HEK293 (cell line): ENCODE data around the gene CEMIP2.

Experiments
- CTCF ChIA-PET: fragments of 350-600 bp; formaldehyde crosslinking; extraction: SDS; loops from one replicate; lab custom pipeline; 2021; ENCODE audit warnings: antibody characterized with exemption; lab: Yijun Ruan, JAX
- POLR2A ChIA-PET: fragments of 300-600 bp; formaldehyde crosslinking; extraction: SDS; loops from one replicate; lab custom pipeline; 2020; ENCODE audit warnings: antibody characterized with exemption, inconsistent platforms; lab: Yijun Ruan, JAX
- H3K27ac ChIP-seq: fragments of 200-500 bp; sonication (Bioruptor generic); 2 replicates; pipeline ENCODE4 v1.5.1; 2014; ENCODE audit warnings: low read depth, low read length, control low read depth, inconsistent platforms; ENCODE audit errors: extremely low read depth
- H3K36me3 ChIP-seq, 2 experiments: fragments of 200-500 bp in 1 of 2; sonication (Bioruptor generic) in 1 of 2; 1 replicate in 1 of 2; 2 replicates in 1 of 2; pipeline ENCODE4 v1.5.1; 2014 to 2017; ENCODE audit warnings: inconsistent platforms in 2 of 2, low read length in 2 of 2; ENCODE audit not compliant: control insufficient read depth in 2 of 2, insufficient read depth in 1 of 2
- H3K4me1 ChIP-seq: fragments of 200-500 bp; sonication (Bioruptor generic); 2 replicates; pipeline ENCODE4 v1.5.1; 2014; ENCODE audit warnings: mild to moderate bottlenecking, low read length, inconsistent platforms; ENCODE audit not compliant: control insufficient read depth, insufficient read depth
- H3K4me3 ChIP-seq: 2 replicates; pipeline ENCODE4 v1.5.1; 2011; ENCODE audit warnings: low read depth, mild to moderate bottlenecking, control low read depth, low read length, moderate library complexity
- H3K9me3 ChIP-seq: fragments of 200-500 bp; sonication (Bioruptor generic); 2 replicates; pipeline ENCODE4 v1.5.1; 2014; ENCODE audit warnings: low read depth, low read length, inconsistent platforms; ENCODE audit not compliant: control insufficient read depth, insufficient read depth
- BCL11B ChIP-seq: fragments of 450-650 bp; formaldehyde crosslinking; IDR thresholded peaks from 2 replicates; pipeline ENCODE4 v1.5.1; 2016; ENCODE audit warnings: low read depth, missing biosample characterization, missing genetic modification characterization
- ZIC2 ChIP-seq: fragments of 450-650 bp; formaldehyde crosslinking; IDR thresholded peaks from 2 replicates; pipeline ENCODE4 v1.5.1; 2016; ENCODE audit warnings: missing biosample characterization, missing genetic modification characterization
- ZNF133 ChIP-seq: fragments of 450-650 bp; formaldehyde crosslinking; IDR thresholded peaks from 2 replicates; pipeline ENCODE4 v1.5.1; 2016; ENCODE audit warnings: missing biosample characterization, missing genetic modification characterization
- ZNF146 ChIP-seq: fragments of 450-650 bp; formaldehyde crosslinking; IDR thresholded peaks from 2 replicates; pipeline ENCODE4 v1.5.1; 2016; ENCODE audit warnings: missing biosample characterization, missing genetic modification characterization
- ZNF174 ChIP-seq: fragments of 450-650 bp; formaldehyde crosslinking; IDR thresholded peaks from 2 replicates; pipeline ENCODE4 v1.5.0; 2017; ENCODE audit warnings: missing biosample characterization, mild to moderate bottlenecking, missing genetic modification characterization
- ZNF239 ChIP-seq: fragments of 450-650 bp; formaldehyde crosslinking; IDR thresholded peaks from 2 replicates; pipeline ENCODE4 v1.5.1; 2016; ENCODE audit warnings: missing biosample characterization, missing genetic modification characterization
- ZNF24 ChIP-seq: fragments of 450-650 bp; formaldehyde crosslinking; IDR thresholded peaks from 2 replicates; pipeline ENCODE4 v1.5.1; 2016; ENCODE audit warnings: missing biosample characterization, missing genetic modification characterization
- ZNF274 ChIP-seq, 2 experiments: fragments of 200-500 bp in 1 of 2; fragments of 450-650 bp in 1 of 2; sonication (Bioruptor generic) in 1 of 2; formaldehyde crosslinking in 1 of 2; IDR thresholded peaks; 2 replicates each; pipeline versions ENCODE4 v1.5.1 to v1.6.1; 2014 to 2016; ENCODE audit warnings: borderline replicate concordance in 1 of 2, inconsistent platforms in 1 of 2, low read length in 1 of 2, missing biosample characterization in 1 of 2, missing genetic modification characterization in 1 of 2
- ZNF302 ChIP-seq: fragments of 450-650 bp; formaldehyde crosslinking; IDR thresholded peaks from 2 replicates; pipeline ENCODE4 v1.5.1; 2016; ENCODE audit warnings: missing biosample characterization, missing genetic modification characterization, low read depth
- ZNF324 ChIP-seq: fragments of 450-650 bp; formaldehyde crosslinking; IDR thresholded peaks from 2 replicates; pipeline ENCODE4 v1.5.1; 2016; ENCODE audit warnings: missing biosample characterization, missing genetic modification characterization
- ZNF350 ChIP-seq: fragments of 450-650 bp; formaldehyde crosslinking; IDR thresholded peaks from 2 replicates; pipeline ENCODE4 v1.5.0; 2017; ENCODE audit warnings: missing biosample characterization, mild to moderate bottlenecking, missing genetic modification characterization
- ZNF394 ChIP-seq: fragments of 450-650 bp; formaldehyde crosslinking; IDR thresholded peaks from 2 replicates; pipeline ENCODE4 v1.5.1; 2016; ENCODE audit warnings: missing biosample characterization, missing genetic modification characterization, mild to moderate bottlenecking, moderate library complexity, borderline replicate concordance
- ZNF48 ChIP-seq: fragments of 450-650 bp; formaldehyde crosslinking; IDR thresholded peaks from 2 replicates; pipeline ENCODE4 v1.5.1; 2016; ENCODE audit warnings: missing biosample characterization, missing genetic modification characterization
- ZNF514 ChIP-seq: fragments of 450-650 bp; formaldehyde crosslinking; IDR thresholded peaks from 2 replicates; pipeline ENCODE4 v1.5.1; 2016; ENCODE audit warnings: missing biosample characterization, missing genetic modification characterization
- ZNF571 ChIP-seq: fragments of 450-650 bp; formaldehyde crosslinking; IDR thresholded peaks from 2 replicates; pipeline ENCODE4 v1.5.0; 2017; ENCODE audit warnings: missing biosample characterization, missing genetic modification characterization
- ZNF76 ChIP-seq: fragments of 450-650 bp; formaldehyde crosslinking; IDR thresholded peaks from 2 replicates; pipeline ENCODE4; 2016; ENCODE audit warnings: low read depth, missing biosample characterization, missing genetic modification characterization, borderline replicate concordance
- ZNF776 ChIP-seq: fragments of 450-650 bp; formaldehyde crosslinking; IDR thresholded peaks from 2 replicates; pipeline ENCODE4 v1.5.0; 2017; ENCODE audit warnings: missing biosample characterization, missing genetic modification characterization, borderline replicate concordance
- ZNF792 ChIP-seq: fragments of 450-650 bp; formaldehyde crosslinking; IDR thresholded peaks from 2 replicates; pipeline ENCODE4 v1.5.1; 2016; ENCODE audit warnings: missing biosample characterization, missing genetic modification characterization
- TF ChIP-seq, protein P1 (sequence below): fragments of 450-650 bp; IDR thresholded peaks from 2 replicates; pipeline ENCODE4 v1.5.1; 2018; ENCODE audit warnings: missing biosample characterization, mild to moderate bottlenecking, missing genetic modification characterization
- TF ChIP-seq, protein P2 (sequence below): fragments of 450-650 bp; formaldehyde crosslinking; IDR thresholded peaks from 2 replicates; pipeline ENCODE4 v1.5.1; 2016; ENCODE audit warnings: missing biosample characterization, missing genetic modification characterization
- TF ChIP-seq, protein P3 (sequence below): fragments of 450-650 bp; formaldehyde crosslinking; optimal IDR thresholded peaks from 2 replicates; pipeline ENCODE3; 2016; ENCODE audit warnings: missing biosample characterization, mild to moderate bottlenecking, missing genetic modification characterization
- TF ChIP-seq, protein P4 (sequence below): fragments of 450-650 bp; formaldehyde crosslinking; IDR thresholded peaks from 2 replicates; pipeline ENCODE4 v1.5.1; 2016; ENCODE audit warnings: missing biosample characterization, missing genetic modification characterization

The CEMIP2 gene

DNA sequence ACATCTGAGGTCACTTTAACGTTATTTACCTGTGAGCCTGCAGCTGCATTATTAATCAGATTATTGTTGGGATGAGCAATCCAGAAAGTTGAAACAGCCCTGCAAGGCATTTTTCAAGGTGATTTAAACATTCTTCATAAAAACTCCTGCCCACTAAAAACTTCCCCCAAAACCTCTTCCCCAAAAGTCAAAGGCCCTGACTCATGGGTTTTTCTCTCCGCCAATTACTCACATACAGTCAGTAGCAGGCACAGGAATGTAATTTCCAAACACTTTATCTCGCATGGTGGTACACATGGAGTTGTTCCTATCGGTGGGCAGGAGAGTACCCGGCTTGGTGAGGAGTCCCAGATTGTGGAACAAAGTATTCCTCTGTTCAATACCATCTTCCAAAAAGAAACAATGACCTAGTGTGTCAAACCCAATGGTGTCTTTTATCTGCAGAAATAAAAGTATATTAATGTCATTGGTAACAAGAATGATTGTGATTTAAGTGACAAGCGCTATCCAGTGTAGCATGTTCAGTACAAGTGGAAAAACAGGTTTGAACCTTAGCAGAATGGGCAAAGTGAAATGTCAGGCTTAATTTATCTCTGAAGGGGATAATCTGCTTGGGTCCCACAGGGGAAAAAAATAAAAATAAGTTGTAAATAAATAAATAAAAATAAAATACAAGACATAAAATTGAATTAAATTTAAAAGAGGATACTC, 38.3 kb downstream of the CEMIP2 start (continued):
- TF ChIP-seq ZNF76 (tag by site-specific recombination) (no peak), ZNF174 (tag by site-specific recombination) (no peak), ZNF324 (tag by site-specific recombination) (no peak), ZNF274 (IDR thresholded peaks at IDR 0.05; ENCODE audit: low read length) (no peak), ZNF274 (tag by site-specific recombination; IDR thresholded peaks at IDR 0.05; ENCODE audit: borderline replicate concordance) (no peak)
- TF ChIP-seq, protein P1, sequence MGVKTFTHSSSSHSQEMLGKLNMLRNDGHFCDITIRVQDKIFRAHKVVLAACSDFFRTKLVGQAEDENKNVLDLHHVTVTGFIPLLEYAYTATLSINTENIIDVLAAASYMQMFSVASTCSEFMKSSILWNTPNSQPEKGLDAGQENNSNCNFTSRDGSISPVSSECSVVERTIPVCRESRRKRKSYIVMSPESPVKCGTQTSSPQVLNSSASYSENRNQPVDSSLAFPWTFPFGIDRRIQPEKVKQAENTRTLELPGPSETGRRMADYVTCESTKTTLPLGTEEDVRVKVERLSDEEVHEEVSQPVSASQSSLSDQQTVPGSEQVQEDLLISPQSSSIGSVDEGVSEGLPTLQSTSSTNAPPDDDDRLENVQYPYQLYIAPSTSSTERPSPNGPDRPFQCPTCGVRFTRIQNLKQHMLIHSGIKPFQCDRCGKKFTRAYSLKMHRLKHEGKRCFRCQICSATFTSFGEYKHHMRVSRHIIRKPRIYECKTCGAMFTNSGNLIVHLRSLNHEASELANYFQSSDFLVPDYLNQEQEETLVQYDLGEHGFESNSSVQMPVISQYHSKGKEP (tag by site-specific recombination): no peak
- TF ChIP-seq, protein P2, sequence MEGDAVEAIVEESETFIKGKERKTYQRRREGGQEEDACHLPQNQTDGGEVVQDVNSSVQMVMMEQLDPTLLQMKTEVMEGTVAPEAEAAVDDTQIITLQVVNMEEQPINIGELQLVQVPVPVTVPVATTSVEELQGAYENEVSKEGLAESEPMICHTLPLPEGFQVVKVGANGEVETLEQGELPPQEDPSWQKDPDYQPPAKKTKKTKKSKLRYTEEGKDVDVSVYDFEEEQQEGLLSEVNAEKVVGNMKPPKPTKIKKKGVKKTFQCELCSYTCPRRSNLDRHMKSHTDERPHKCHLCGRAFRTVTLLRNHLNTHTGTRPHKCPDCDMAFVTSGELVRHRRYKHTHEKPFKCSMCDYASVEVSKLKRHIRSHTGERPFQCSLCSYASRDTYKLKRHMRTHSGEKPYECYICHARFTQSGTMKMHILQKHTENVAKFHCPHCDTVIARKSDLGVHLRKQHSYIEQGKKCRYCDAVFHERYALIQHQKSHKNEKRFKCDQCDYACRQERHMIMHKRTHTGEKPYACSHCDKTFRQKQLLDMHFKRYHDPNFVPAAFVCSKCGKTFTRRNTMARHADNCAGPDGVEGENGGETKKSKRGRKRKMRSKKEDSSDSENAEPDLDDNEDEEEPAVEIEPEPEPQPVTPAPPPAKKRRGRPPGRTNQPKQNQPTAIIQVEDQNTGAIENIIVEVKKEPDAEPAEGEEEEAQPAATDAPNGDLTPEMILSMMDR (tag by site-specific recombination): no peak

DNA sequence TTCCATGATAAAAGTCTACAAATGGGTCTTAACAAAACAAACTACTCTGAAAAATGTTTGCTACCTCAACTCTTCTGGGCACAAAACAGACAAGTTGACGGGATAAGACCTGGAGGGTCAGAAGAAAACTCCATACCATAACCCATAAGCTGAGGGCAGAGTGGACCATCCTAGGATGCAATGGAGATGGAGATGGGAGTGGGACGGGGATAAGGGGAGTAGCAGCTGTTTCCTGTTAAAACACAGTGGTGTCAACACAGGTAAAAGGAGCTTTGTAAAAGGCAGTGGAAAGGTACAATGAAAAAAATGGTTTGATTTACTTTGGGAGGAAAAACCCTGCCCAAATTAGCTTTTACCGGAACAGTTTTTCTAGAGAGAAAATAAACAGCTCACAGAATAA, 41.6 kb downstream of the CEMIP2 start:
- TF ChIP-seq ZNF514: no peak
- no peak for TF ChIP-seq ZNF571 (tag by site-specific recombination)
- TF ChIP-seq ZNF24: no peak
- TF ChIP-seq ZIC2 (tag by site-specific recombination): no peak
- TF ChIP-seq, protein P3, sequence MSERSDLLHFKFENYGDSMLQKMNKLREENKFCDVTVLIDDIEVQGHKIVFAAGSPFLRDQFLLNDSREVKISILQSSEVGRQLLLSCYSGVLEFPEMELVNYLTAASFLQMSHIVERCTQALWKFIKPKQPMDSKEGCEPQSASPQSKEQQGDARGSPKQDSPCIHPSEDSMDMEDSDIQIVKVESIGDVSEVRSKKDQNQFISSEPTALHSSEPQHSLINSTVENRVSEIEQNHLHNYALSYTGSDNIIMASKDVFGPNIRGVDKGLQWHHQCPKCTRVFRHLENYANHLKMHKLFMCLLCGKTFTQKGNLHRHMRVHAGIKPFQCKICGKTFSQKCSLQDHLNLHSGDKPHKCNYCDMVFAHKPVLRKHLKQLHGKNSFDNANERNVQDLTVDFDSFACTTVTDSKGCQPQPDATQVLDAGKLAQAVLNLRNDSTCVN (tag by site-specific recombination): no peak
- TF ChIP-seq ZNF146 (tag by site-specific recombination): no peak
- TF ChIP-seq ZNF133: no peak
- no peak for TF ChIP-seq ZNF792 (tag by site-specific recombination)
- H3K9me3 ChIP-seq: no peaks in the 10 kb centered on the region
- no peak overlapping the region for H3K4me3 ChIP-seq
- no peak overlapping the region for H3K27ac ChIP-seq
- peaks cover 2% of the 10 kb centered on the region; the same call in 1 of the 2 replicates for H3K4me1 ChIP-seq
- peaks cover 6 to 49% of the 10 kb centered on the region in 2 experiments; a peak in 2 of 3 replicates for H3K36me3 ChIP-seq
- CTCF ChIA-PET: interaction anchor here (0.7 to 1.1 kb wide), 4 partner anchors 9 to 122 kb away, joined by 3 to 6 read pairs (median 4); no protein-coding TSS in a partner anchor
- POLR2A ChIA-PET: interaction anchor here (1.1 kb wide), 1 partner anchor 42 kb away, joined by 4 read pairs; no protein-coding TSS in a partner anchor

DNA sequence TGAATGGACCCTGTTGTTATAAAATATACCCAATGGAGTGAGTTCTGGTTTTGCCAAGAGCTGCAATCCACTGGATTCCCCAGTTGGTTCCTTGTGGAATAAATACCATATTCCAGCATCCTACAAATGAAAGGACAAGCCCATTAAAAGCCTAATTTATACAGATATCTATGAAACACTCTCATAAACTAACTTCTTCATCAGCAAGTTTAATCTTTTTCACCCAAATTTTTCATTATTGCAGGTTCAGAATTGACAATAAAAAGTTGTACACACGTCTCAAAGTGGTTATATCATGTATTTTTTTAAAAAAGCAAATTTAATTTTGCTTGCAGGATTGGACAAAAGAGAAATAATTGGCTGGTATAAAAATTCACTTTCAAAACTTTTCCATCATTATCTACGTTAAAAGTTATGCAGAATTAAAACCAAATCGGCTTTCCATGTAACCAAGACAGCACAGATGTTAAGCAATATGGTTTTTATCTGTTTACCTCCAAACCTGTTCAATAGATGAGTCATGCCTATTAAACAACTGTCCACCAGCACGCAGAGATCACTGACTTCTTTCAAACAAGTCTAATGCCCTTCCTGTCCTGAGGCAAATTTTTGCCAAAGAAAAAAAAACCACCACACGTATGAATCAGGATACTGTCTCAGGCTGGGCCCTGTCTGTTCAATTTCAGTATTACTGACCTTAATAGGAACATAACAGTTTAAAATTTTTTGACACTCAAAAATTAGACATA, 42.5 kb downstream of the CEMIP2 start:
- ChIA-PET POLR2A (no interaction called here), CTCF (interaction anchor here (0.7 to 1.5 kb wide), 3 partner anchors 10 to 770 kb away, joined by 3 to 6 read pairs (median 3); no protein-coding TSS in a partner anchor)
- TF ChIP-seq ZNF302: no peak
- no peak for TF ChIP-seq ZNF776
- no peak for TF ChIP-seq ZNF350 (tag by site-specific recombination)
- no peak for TF ChIP-seq ZNF394 (tag by site-specific recombination)
- no peak for TF ChIP-seq BCL11B (tag by site-specific recombination)
- no peak for TF ChIP-seq ZNF239 (tag by site-specific recombination)
- no peak for TF ChIP-seq ZNF48 (tag by site-specific recombination)
- TF ChIP-seq, protein P4, sequence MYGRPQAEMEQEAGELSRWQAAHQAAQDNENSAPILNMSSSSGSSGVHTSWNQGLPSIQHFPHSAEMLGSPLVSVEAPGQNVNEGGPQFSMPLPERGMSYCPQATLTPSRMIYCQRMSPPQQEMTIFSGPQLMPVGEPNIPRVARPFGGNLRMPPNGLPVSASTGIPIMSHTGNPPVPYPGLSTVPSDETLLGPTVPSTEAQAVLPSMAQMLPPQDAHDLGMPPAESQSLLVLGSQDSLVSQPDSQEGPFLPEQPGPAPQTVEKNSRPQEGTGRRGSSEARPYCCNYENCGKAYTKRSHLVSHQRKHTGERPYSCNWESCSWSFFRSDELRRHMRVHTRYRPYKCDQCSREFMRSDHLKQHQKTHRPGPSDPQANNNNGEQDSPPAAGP (tag by site-specific recombination): no peak
- Histone ChIP-seq H3K4me3 (no peak overlapping the region), H3K4me1 (peaks cover 2% of the 10 kb centered on the region; the same call in 1 of the 2 replicates), H3K27ac (no peak overlapping the region), H3K9me3 (no peaks in the 10 kb centered on the region), H3K36me3 (peaks cover 6 to 50% of the 10 kb centered on the region in 2 experiments; a peak in 2 of 3 replicates)
